Ishikawa (cell line): ENCODE data around the gene SLC25A45.

ENCODE experiments used
- CEBPB ChIP-seq: IDR thresholded peaks from 2 replicates; pipeline ENCODE4 v1.6.1; 2012
- CREB1 ChIP-seq: IDR thresholded peaks from 2 replicates; pipeline ENCODE4 v1.6.1; 2012; ENCODE audit warnings: low read depth
- EGR1 ChIP-seq: IDR thresholded peaks from 2 replicates; pipeline ENCODE4 v1.6.1; 2012
- EP300 ChIP-seq: IDR thresholded peaks from 2 replicates; pipeline ENCODE4 v1.6.1; 2012; ENCODE audit warnings: borderline replicate concordance
- FOXM1 ChIP-seq: IDR thresholded peaks from 2 replicates; pipeline ENCODE4 v1.6.1; 2012; ENCODE audit warnings: low read depth, borderline replicate concordance
- MAX ChIP-seq: IDR thresholded peaks from 2 replicates; pipeline ENCODE4 v1.6.1; 2012
- NFIC ChIP-seq: IDR thresholded peaks from 2 replicates; pipeline ENCODE4 v1.6.1; 2012
- RAD21 ChIP-seq: IDR thresholded peaks from 2 replicates; pipeline ENCODE4 v1.6.1; 2012; ENCODE audit warnings: low read depth
- REST ChIP-seq: IDR thresholded peaks from 2 replicates; pipeline ENCODE4 v1.6.1; 2012; ENCODE audit warnings: low read depth, mild to moderate bottlenecking
- TAF1 ChIP-seq: IDR thresholded peaks from 2 replicates; pipeline ENCODE4 v1.6.1; 2012; ENCODE audit warnings: low read depth, mild to moderate bottlenecking
- TCF12 ChIP-seq: IDR thresholded peaks from 2 replicates; pipeline ENCODE4 v1.6.1; 2012; ENCODE audit warnings: low read depth
- TEAD4 ChIP-seq: IDR thresholded peaks from 2 replicates; pipeline ENCODE4 v1.6.1; 2012
- USF1 ChIP-seq: IDR thresholded peaks from 2 replicates; pipeline ENCODE4 v1.6.1; 2012
- YY1 ChIP-seq: IDR thresholded peaks from 2 replicates; pipeline ENCODE4 v1.6.1; 2012; ENCODE audit warnings: low read depth
- ZBTB7A ChIP-seq: IDR thresholded peaks from 2 replicates; pipeline ENCODE4 v1.6.1; 2012; ENCODE audit warnings: low read depth

The SLC25A45 gene

GRCh38 chr11:65384301-65384889 lies 1.9 kb upstream of the SLC25A45 start:
- no peak for TF ChIP-seq USF1
- TF ChIP-seq TCF12, result no peak
- no peak for TF ChIP-seq EGR1
- TF ChIP-seq CEBPB, result no peak
- TF ChIP-seq REST, result no peak
- no peak for TF ChIP-seq ZBTB7A
- TF ChIP-seq TEAD4, result no peak
- no peak for TF ChIP-seq YY1
- no peak for TF ChIP-seq FOXM1
- TF ChIP-seq RAD21, result no peak
- TF ChIP-seq NFIC, result no peak
- no peak for TF ChIP-seq TAF1
- TF ChIP-seq MAX, result no peak
- TF ChIP-seq CREB1, result no peak
- TF ChIP-seq EP300, result no peak

- TF ChIP-seq CEBPB (no peak), REST (no peak), USF1 (no peak), NFIC (no peak), EGR1 (no peak), EP300 (no peak), RAD21 (no peak), TEAD4 (no peak), TAF1 (no peak), ZBTB7A (no peak)
Measured at GRCh38 chr11:65383778-65384177, 1.3 kb upstream of the SLC25A45 start.

GRCh38 chr11:65382804-65383368 lies 440 bp upstream of the SLC25A45 start:
- TF ChIP-seq NFIC (peak; percentile 92), RAD21 (no peak), MAX (0 out of 2 replicates have a peak, but pooled peaks have one; percentile 4), EP300 (peak; percentile 83), TCF12 (peak; percentile 84; the same call in 1 of the 2 replicates), TEAD4 (peak; percentile 47)

- TF ChIP-seq EGR1 (no peak), YY1 (no peak; the same call in 1 of the 2 replicates), FOXM1 (no peak), RAD21 (no peak), TAF1 (no peak), TEAD4 (no peak; the same call in 1 of the 2 replicates), ZBTB7A (no peak), EP300 (no peak), CREB1 (no peak), REST (no peak)
Measured at GRCh38 chr11:65381716-65382032, 772 bp downstream of the SLC25A45 start.
